HL-60 (cell line): ENCODE measurements around the gene TPM4.

Source experiments
- DNase-seq, 2 experiments: peaks; one replicate each; pipeline ENCODE4 v3.0.0-alpha.2; 2010 to 2020; ENCODE audit warnings: low read depth in 1 of 2, low spot score in 1 of 2
- H3K27ac ChIP-seq: fragments of 250-450 bp; sonication (Bioruptor Pico); replicated peaks from 2 replicates; pipeline ENCODE4 v1.5.1; 2020; ENCODE audit warnings: mild to moderate bottlenecking, moderate library complexity
- H3K27me3 ChIP-seq: fragments of 250-450 bp; sonication (Bioruptor Pico); 2 replicates; pipeline ENCODE4 v1.5.1; 2021; ENCODE audit warnings: mild to moderate bottlenecking, moderate library complexity; ENCODE audit not compliant: insufficient read depth, poor library complexity, severe bottlenecking
- H3K4me3 ChIP-seq: replicated peaks from 2 replicates; pipeline ENCODE4 v1.5.1; 2011; ENCODE audit warnings: mild to moderate bottlenecking, control low read depth, low read length; ENCODE audit not compliant: insufficient read depth
- CTCF ChIP-seq: IDR thresholded peaks from one replicate; pipeline ENCODE4 v1.5.1; 2011; ENCODE audit warnings: low read length, control low read depth, inconsistent platforms; ENCODE audit not compliant: insufficient read depth
- GABPA ChIP-seq: IDR thresholded peaks from 2 replicates; pipeline ENCODE4 v1.6.1; 2012; ENCODE audit warnings: low read depth
- POLR2AphosphoS5 ChIP-seq: IDR thresholded peaks from 2 replicates; pipeline ENCODE4 v1.6.1; 2012; ENCODE audit warnings: low read depth
- REST ChIP-seq: IDR thresholded peaks from 2 replicates; pipeline ENCODE4 v1.6.1; 2012; ENCODE audit warnings: low read depth; ENCODE audit not compliant: insufficient replicate concordance
- SPI1 ChIP-seq: IDR thresholded peaks from 2 replicates; pipeline ENCODE4 v1.6.1; 2012; ENCODE audit warnings: low read depth, mild to moderate bottlenecking, borderline replicate concordance

Gene TPM4

GRCh38 chr19:16036941-16037340 is 39.4 kb upstream of the TPM4 start:
- H3K4me3 ChIP-seq: no peak overlapping the region
- DNase-seq: no peak
- TF ChIP-seq GABPA: no peak
- no peak for TF ChIP-seq CTCF
- no peak for TF ChIP-seq SPI1
- TF ChIP-seq POLR2AphosphoS5: no peak
- no peak for TF ChIP-seq REST

GRCh38 chr19:16037424-16038195 is 38.7 kb upstream of the TPM4 start:
- Histone ChIP-seq H3K4me3 (no peak overlapping the region), H3K27me3 (no peaks in the 10 kb centered on the region), H3K27ac (no peak overlapping the region)
- DNase-seq: no peak
- TF ChIP-seq CTCF: no peak
- no peak for TF ChIP-seq REST
- no peak for TF ChIP-seq GABPA
- no peak for TF ChIP-seq SPI1
- TF ChIP-seq POLR2AphosphoS5: no peak

More at GRCh38 chr19:16036941-16037340, 39.4 kb upstream of the TPM4 start:
- no peak overlapping the region for H3K27ac ChIP-seq
- no peaks in the 10 kb centered on the region for H3K27me3 ChIP-seq

- Histone ChIP-seq H3K27ac (no peak overlapping the region), H3K27me3 (no peaks in the 10 kb centered on the region), H3K4me3 (no peak overlapping the region)
- DNase-seq: no peak
- no peak for TF ChIP-seq GABPA
- no peak for TF ChIP-seq REST
These were observed 38.0 kb upstream of the TPM4 start for GRCh38 chr19:16038196-16038695.
